SK-N-SH treated with all-trans-retinoic acid at 6 μM for 48 hours (cell line): ENCODE data around the gene LMNA.

Experiments used
- ATAC-seq: fragments of 200-7000 bp; cut with Tn5 transposase; 3 replicates; pipeline ENCODE4 v1.9.1; 2020; ENCODE audit warnings: mild to moderate bottlenecking, moderate library complexity
- ARNTL ChIP-seq: fragments of 450-650 bp; formaldehyde crosslinking; IDR thresholded peaks from 2 replicates; pipeline ENCODE4 v1.5.0; 2020; ENCODE audit warnings: low read depth, mild to moderate bottlenecking, moderate library complexity, borderline replicate concordance
- BACH2 ChIP-seq: fragments of 250-450 bp; sonication (Bioruptor Pico); IDR thresholded peaks from 2 replicates; pipeline ENCODE4 v1.9.0; 2021; ENCODE audit warnings: mild to moderate bottlenecking, borderline replicate concordance
- CREB5 ChIP-seq: fragments of 250-450 bp; sonication (Bioruptor Pico); IDR thresholded peaks from 2 replicates; pipeline ENCODE4 v1.5.1; 2020; ENCODE audit warnings: low read depth, mild to moderate bottlenecking, moderate library complexity
- CSDC2 ChIP-seq: fragments of 250-450 bp; sonication (Bioruptor Pico); IDR thresholded peaks from 2 replicates; pipeline ENCODE4 v1.5.0; 2020; ENCODE audit warnings: mild to moderate bottlenecking, moderate library complexity
- ESRRG ChIP-seq: fragments of 250-450 bp; sonication (Bioruptor Pico); IDR thresholded peaks from 2 replicates; pipeline ENCODE4 v1.6.1; 2021; ENCODE audit warnings: mild to moderate bottlenecking
- GLIS3 ChIP-seq: fragments of 250-450 bp; sonication (Bioruptor Pico); IDR thresholded peaks from 2 replicates; pipeline ENCODE4 v1.5.0; 2020; ENCODE audit warnings: mild to moderate bottlenecking, moderate library complexity
- ISL1 ChIP-seq: fragments of 250-450 bp; sonication (Bioruptor Pico); IDR thresholded peaks from 2 replicates; pipeline ENCODE4 v2.1.2; 2022; ENCODE audit warnings: mild to moderate bottlenecking, moderate library complexity
- OSR1 ChIP-seq: fragments of 250-450 bp; sonication (Bioruptor Pico); IDR thresholded peaks from 2 replicates; pipeline ENCODE4 v1.8.0; 2022; ENCODE audit warnings: moderate library complexity, mild to moderate bottlenecking, inconsistent platforms
- PATZ1 ChIP-seq: fragments of 250-450 bp; sonication (Bioruptor Pico); IDR thresholded peaks from 2 replicates; pipeline ENCODE4 v1.8.0; 2020; ENCODE audit warnings: mild to moderate bottlenecking, moderate library complexity, borderline replicate concordance
- POU6F1 ChIP-seq: fragments of 250-450 bp; sonication (Bioruptor Pico); IDR thresholded peaks from 2 replicates; pipeline ENCODE4 v1.8.0; 2021; ENCODE audit warnings: low read depth, mild to moderate bottlenecking, moderate library complexity, borderline replicate concordance
- PPARA ChIP-seq: fragments of 250-450 bp; sonication (Bioruptor Pico); IDR thresholded peaks from 2 replicates; pipeline ENCODE4 v1.5.0; 2020; ENCODE audit warnings: mild to moderate bottlenecking, borderline replicate concordance
- RARB ChIP-seq: fragments of 250-450 bp; sonication (Bioruptor Pico); IDR thresholded peaks from 2 replicates; pipeline ENCODE4 v1.8.0; 2021; ENCODE audit warnings: mild to moderate bottlenecking, moderate library complexity
- SNAI2 ChIP-seq: fragments of 250-450 bp; sonication (Bioruptor Pico); IDR thresholded peaks from 2 replicates; pipeline ENCODE4 v1.5.0; 2020; ENCODE audit warnings: mild to moderate bottlenecking, moderate library complexity
- TCF4 ChIP-seq: fragments of 250-450 bp; sonication (Bioruptor Pico); IDR thresholded peaks from 2 replicates; pipeline ENCODE4 v1.8.0; 2021; ENCODE audit warnings: mild to moderate bottlenecking, moderate library complexity, borderline replicate concordance
- TOX ChIP-seq: fragments of 250-450 bp; sonication (Bioruptor Pico); IDR thresholded peaks from 2 replicates; pipeline ENCODE4 v1.8.0; 2021; ENCODE audit warnings: mild to moderate bottlenecking, moderate library complexity, borderline replicate concordance
- TSHZ2 ChIP-seq: fragments of 250-450 bp; sonication (Bioruptor Pico); IDR thresholded peaks from 2 replicates; pipeline ENCODE4 v1.5.0; 2020; ENCODE audit warnings: mild to moderate bottlenecking, moderate library complexity
- ZC3H10 ChIP-seq: fragments of 250-450 bp; sonication (Bioruptor Pico); IDR thresholded peaks from 2 replicates; pipeline ENCODE4 v1.5.1; 2021; ENCODE audit warnings: mild to moderate bottlenecking, moderate library complexity
- ZFP3 ChIP-seq: fragments of 250-450 bp; sonication (Bioruptor Pico); IDR thresholded peaks from 2 replicates; pipeline ENCODE4 v1.5.0; 2020; ENCODE audit warnings: mild to moderate bottlenecking, moderate library complexity
- ZFP30 ChIP-seq: fragments of 450-650 bp; formaldehyde crosslinking; IDR thresholded peaks from 2 replicates; pipeline ENCODE4 v1.5.0; 2022; ENCODE audit warnings: mild to moderate bottlenecking, moderate library complexity
- ZNF565 ChIP-seq: fragments of 450-650 bp; formaldehyde crosslinking; conservative IDR thresholded peaks from 2 replicates; pipeline ENCODE4 v1.5.0; 2020; ENCODE audit warnings: low read depth, mild to moderate bottlenecking, moderate library complexity
- ZNF70 ChIP-seq: fragments of 450-650 bp; formaldehyde crosslinking; IDR thresholded peaks from 2 replicates; pipeline ENCODE4 v1.5.0; 2020; ENCODE audit warnings: mild to moderate bottlenecking, moderate library complexity
- ZNF8 ChIP-seq: fragments of 450-650 bp; formaldehyde crosslinking; IDR thresholded peaks from 2 replicates; pipeline ENCODE4 v1.5.0; 2020; ENCODE audit warnings: mild to moderate bottlenecking, moderate library complexity

The LMNA gene

GRCh38 chr1:156152628-156153027 lies 38.1 kb downstream of the LMNA start:
- no peak for ATAC-seq

GRCh38 chr1:156153362-156153761 lies 38.9 kb downstream of the LMNA start, which contains the start of gene SEMA4A:
SEMA4A (plus strand) TSS chr1:156153585; CDS start chr1:156154579, 994 bp downstream.
- ATAC-seq, result no peak
- no peak for TF ChIP-seq TCF4
- no peak for TF ChIP-seq ESRRG (CRISPR knock-in tag)
- TF ChIP-seq BACH2 (CRISPR knock-in tag), result no peak
- TF ChIP-seq POU6F1 (CRISPR knock-in tag), result no peak
- no peak for TF ChIP-seq RARB

More at GRCh38 chr1:156152628-156153027, 38.1 kb downstream of the LMNA start:
- TF ChIP-seq ZNF8, result no peak
- no peak for TF ChIP-seq TOX
- TF ChIP-seq CSDC2 (CRISPR knock-in tag), result no peak
- no peak for TF ChIP-seq ISL1 (CRISPR knock-in tag)
- no peak for TF ChIP-seq POU6F1 (CRISPR knock-in tag)
- TF ChIP-seq TCF4, result no peak
- TF ChIP-seq ESRRG (CRISPR knock-in tag), result no peak
- TF ChIP-seq ARNTL (CRISPR knock-in tag), result no peak
- TF ChIP-seq RARB, result no peak
- TF ChIP-seq GLIS3 (CRISPR knock-in tag), result no peak
- TF ChIP-seq SNAI2, result no peak
- TF ChIP-seq PATZ1 (CRISPR knock-in tag), result no peak
- no peak for TF ChIP-seq ZFP30 (CRISPR knock-in tag)
- no peak for TF ChIP-seq ZNF565 (CRISPR knock-in tag)
- no peak for TF ChIP-seq ZFP3
- TF ChIP-seq CREB5 (CRISPR knock-in tag), result no peak
- no peak for TF ChIP-seq PPARA (CRISPR knock-in tag)
- TF ChIP-seq OSR1, result no peak
- no peak for TF ChIP-seq ZC3H10 (CRISPR knock-in tag)

- ATAC-seq, result no peak
- TF ChIP-seq OSR1, result no peak
- TF ChIP-seq ZFP30 (CRISPR knock-in tag), result no peak
- no peak for TF ChIP-seq ZNF70 (CRISPR knock-in tag)
- TF ChIP-seq ZNF8, result no peak
- no peak for TF ChIP-seq ARNTL (CRISPR knock-in tag)
- TF ChIP-seq ESRRG (CRISPR knock-in tag), result no peak
- no peak for TF ChIP-seq PATZ1 (CRISPR knock-in tag)
- TF ChIP-seq ZC3H10 (CRISPR knock-in tag), result no peak
- TF ChIP-seq CREB5 (CRISPR knock-in tag), result no peak
- TF ChIP-seq ISL1 (CRISPR knock-in tag), result no peak
- no peak for TF ChIP-seq PPARA (CRISPR knock-in tag)
- TF ChIP-seq BACH2 (CRISPR knock-in tag), result no peak
- no peak for TF ChIP-seq TSHZ2 (CRISPR knock-in tag)
- TF ChIP-seq ZFP3, result no peak
- no peak for TF ChIP-seq POU6F1 (CRISPR knock-in tag)
- no peak for TF ChIP-seq TOX
- no peak for TF ChIP-seq GLIS3 (CRISPR knock-in tag)
Observed at GRCh38 chr1:156154317-156154749, 39.8 kb downstream of the LMNA start.
